Activated CD8-positive, alpha-beta memory T cell treated with anti-CD3 and anti-CD28 coated beads for 4 hours (primary cell): ENCODE results near the gene KIRREL3.
"Not testable (repeated sequence)": the region's sequence is repeated elsewhere in the genome, so short reads cannot be mapped to it uniquely, and the experiment has no call there.

ENCODE experiments used
- DNase-seq, 2 donors: peaks; one replicate each; pipeline ENCODE4 v3.0.0-alpha.2; 2020; ENCODE audit warnings: low read depth in 2 of 2

Gene KIRREL3

GRCh38 chr11:126405906-126406305 is 594.7 kb downstream of the KIRREL3 start:
- DNase-seq = no peak

- no peak for DNase-seq
Measured at GRCh38 chr11:126405374-126405773, 595.2 kb downstream of the KIRREL3 start.

- no peak for DNase-seq
Measured at GRCh38 chr11:126404367-126404766, 596.2 kb downstream of the KIRREL3 start.

GRCh38 chr11:126403658-126404057 is 596.9 kb downstream of the KIRREL3 start:
- no peak for DNase-seq

- no peak for DNase-seq
Measured at GRCh38 chr11:126403022-126403581, 597.5 kb downstream of the KIRREL3 start.

GRCh38 chr11:126400479-126400878 is 600.1 kb downstream of the KIRREL3 start:
- DNase-seq = no peak

- DNase-seq = no peak
Measured at GRCh38 chr11:126400019-126400418, 600.6 kb downstream of the KIRREL3 start.

GRCh38 chr11:126398721-126399120 is 601.8 kb downstream of the KIRREL3 start:
- DNase-seq = no peak

- no peak for DNase-seq
Measured at GRCh38 chr11:126398296-126398695, 602.3 kb downstream of the KIRREL3 start.

GRCh38 chr11:126396965-126397364 is 603.6 kb downstream of the KIRREL3 start:
- DNase-seq = no peak

GRCh38 chr11:126396266-126396665 is 604.3 kb downstream of the KIRREL3 start:
- not testable (repeated sequence) for DNase-seq

GRCh38 chr11:126395784-126396183 is 604.8 kb downstream of the KIRREL3 start:
- not testable (repeated sequence) for DNase-seq

- not testable (repeated sequence) for DNase-seq
Measured at GRCh38 chr11:126394634-126395072, 605.9 kb downstream of the KIRREL3 start.

- DNase-seq = no peak
Measured at GRCh38 chr11:126394036-126394435, 606.5 kb downstream of the KIRREL3 start.

GRCh38 chr11:126393143-126393542 is 607.4 kb downstream of the KIRREL3 start:
- no peak for DNase-seq

- no peak for DNase-seq
Measured at GRCh38 chr11:126392633-126393013, 607.9 kb downstream of the KIRREL3 start.

- no peak for DNase-seq
Measured at GRCh38 chr11:126391970-126392632, 608.5 kb downstream of the KIRREL3 start.

GRCh38 chr11:126391286-126391954 is 609.1 kb downstream of the KIRREL3 start:
- DNase-seq = no peak

- DNase-seq = no peak
Measured at GRCh38 chr11:126390272-126390867, 610.2 kb downstream of the KIRREL3 start.

GRCh38 chr11:126387857-126388256 is 612.7 kb downstream of the KIRREL3 start:
- no peak for DNase-seq

GRCh38 chr11:126386729-126387071 is 613.9 kb downstream of the KIRREL3 start:
- not testable (repeated sequence) for DNase-seq

GRCh38 chr11:126385991-126386728 is 614.4 kb downstream of the KIRREL3 start:
- DNase-seq = no peak
